ENCODE results near the gene CAGE1.

The CAGE1 gene

DNA sequence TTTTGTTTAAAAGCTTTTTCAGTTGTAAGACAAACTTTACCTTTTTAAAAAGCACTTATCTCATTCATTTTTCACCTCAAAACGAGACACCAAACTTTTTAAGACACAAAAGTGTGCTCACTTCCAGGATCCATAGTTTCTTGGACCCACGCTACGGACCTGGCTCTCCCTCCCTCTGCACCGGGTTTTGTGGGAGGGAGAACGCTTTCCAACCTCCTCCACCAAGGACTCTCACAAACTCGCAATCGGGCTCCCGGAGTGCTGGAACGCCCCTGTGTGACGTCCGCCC lies 436 bp downstream of the CAGE1 start:
- peak; percentile 83 to 85 for DNase-seq
- WGBS (ENCODE audit: extremely low coverage, insufficient coverage, insufficient read length) = no CpG with 5 or more reads among the region's 11 CpGs
- H4K91ac ChIP-seq (ENCODE audit: low read depth, low read length) = peak overlapping the region; percentile 89
- peak overlapping the region; percentile 51 for H3K18ac ChIP-seq (ENCODE audit: low read length)
- peak overlapping the region; percentile 84 for H3K4me3 ChIP-seq (ENCODE audit: low read depth, low read length)
- no peak overlapping the region for H3K23ac ChIP-seq (ENCODE audit: low read length)
- H2AK5ac ChIP-seq (ENCODE audit: low read length) = no peak overlapping the region
- peak overlapping the region; percentile 90 for H3K9ac ChIP-seq (ENCODE audit: low read length)
- H4K8ac ChIP-seq (ENCODE audit: low read depth, low read length) = peak overlapping the region; percentile 96
- H3K4me1 ChIP-seq (ENCODE audit: control insufficient read depth in 1 of 2, insufficient read depth in 2 of 2, low read length in 2 of 2) = peaks cover 2 to 4% of the 10 kb centered on the region in 2 experiments
- peak overlapping the region; percentile 44 for H2BK120ac ChIP-seq (ENCODE audit: insufficient read depth, low read length, poor library complexity)
- H3K4me2 ChIP-seq (ENCODE audit: low read length) = peak overlapping the region; percentile 88
- H3K79me2 ChIP-seq (ENCODE audit: control insufficient read depth, insufficient read depth, low read length, poor library complexity) = peaks cover 7% of the 10 kb centered on the region
- H3K27ac ChIP-seq (ENCODE audit: low read depth, low read length) = peak overlapping the region; percentile 84
- peaks cover 1 to 2% of the 10 kb centered on the region in 2 experiments for H3K36me3 ChIP-seq (ENCODE audit: control insufficient read depth in 1 of 2, insufficient read depth in 2 of 2, low read length in 2 of 2)
- H4K12ac ChIP-seq (ENCODE audit: low read depth, low read length) = peak overlapping the region; percentile 95
- H3K4ac ChIP-seq (ENCODE audit: low read depth, low read length) = peak overlapping the region; percentile 71
- no peaks in the 10 kb centered on the region for H3K27me3 ChIP-seq (ENCODE audit: insufficient read depth, low read length)
- peak overlapping the region; percentile 62 for H2BK5ac ChIP-seq (ENCODE audit: low read depth, low read length, poor library complexity)
- H2AFZ ChIP-seq (ENCODE audit: insufficient read depth, low read length, poor library complexity) = peak overlapping the region; percentile 94
- no peak overlapping the region for H2BK12ac ChIP-seq (ENCODE audit: low read length)
- no peaks in the 10 kb centered on the region for H3K9me3 ChIP-seq (ENCODE audit: insufficient read depth, low read depth, low read length)
- peak overlapping the region; percentile 87 for H3K14ac ChIP-seq (ENCODE audit: low read length)
- H3K79me1 ChIP-seq (ENCODE audit: low read length) = peaks cover 9% of the 10 kb centered on the region

DNA sequence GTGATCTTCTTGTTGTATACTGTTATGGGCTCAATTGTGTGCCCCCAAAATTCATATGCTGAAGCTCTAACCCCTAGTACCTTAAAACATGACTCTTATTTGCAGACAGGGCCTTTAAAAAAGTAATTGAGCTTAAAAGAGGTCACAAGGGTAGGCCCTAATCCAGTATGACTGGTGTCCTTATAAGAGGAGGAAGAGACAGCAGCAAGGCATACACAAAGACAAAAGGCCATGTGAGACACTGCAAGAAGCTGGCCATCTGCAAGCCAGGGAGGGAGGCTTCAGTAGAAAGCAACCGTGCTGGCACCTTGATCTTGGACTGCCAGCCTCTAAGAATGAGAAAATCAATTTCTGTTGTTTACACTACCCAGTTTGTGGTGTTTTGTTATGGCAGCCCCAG lies 8.4 kb downstream of the CAGE1 start:
- H3K9me3 ChIP-seq (ENCODE audit: insufficient read depth, low read depth, low read length) = no peaks in the 10 kb centered on the region
- no peaks in the 10 kb centered on the region for H3K36me3 ChIP-seq (ENCODE audit: control insufficient read depth in 1 of 2, insufficient read depth in 2 of 2, low read length in 2 of 2)
- no peak overlapping the region for H3K14ac ChIP-seq (ENCODE audit: low read length)
- WGBS (ENCODE audit: extremely low coverage, insufficient coverage, insufficient read length) = no CpG with 5 or more reads among the region's 1 CpG
- H3K4me1 ChIP-seq (ENCODE audit: control insufficient read depth in 1 of 2, insufficient read depth in 2 of 2, low read length in 2 of 2) = no peaks in the 10 kb centered on the region
- H3K9ac ChIP-seq (ENCODE audit: low read length) = no peak overlapping the region
- H3K23ac ChIP-seq (ENCODE audit: low read length) = no peak overlapping the region
- no peak overlapping the region for H2AK5ac ChIP-seq (ENCODE audit: low read length)
- no peaks in the 10 kb centered on the region for H3K79me1 ChIP-seq (ENCODE audit: low read length)
- no peak overlapping the region for H3K4me2 ChIP-seq (ENCODE audit: low read length)
- no peak overlapping the region for H3K4ac ChIP-seq (ENCODE audit: low read depth, low read length)
- no peak for DNase-seq
- H2AFZ ChIP-seq (ENCODE audit: insufficient read depth, low read length, poor library complexity) = no peak overlapping the region
- no peak overlapping the region for H4K12ac ChIP-seq (ENCODE audit: low read depth, low read length)
- H4K8ac ChIP-seq (ENCODE audit: low read depth, low read length) = no peak overlapping the region
- H3K18ac ChIP-seq (ENCODE audit: low read length) = no peak overlapping the region
- no peaks in the 10 kb centered on the region for H3K27me3 ChIP-seq (ENCODE audit: insufficient read depth, low read length)
- H3K4me3 ChIP-seq (ENCODE audit: low read depth, low read length) = no peak overlapping the region
- no peak overlapping the region for H4K91ac ChIP-seq (ENCODE audit: low read depth, low read length)
- H3K27ac ChIP-seq (ENCODE audit: low read depth, low read length) = no peak overlapping the region
- H2BK12ac ChIP-seq (ENCODE audit: low read length) = no peak overlapping the region
- H2BK5ac ChIP-seq (ENCODE audit: low read depth, low read length, poor library complexity) = no peak overlapping the region
- H2BK120ac ChIP-seq (ENCODE audit: insufficient read depth, low read length, poor library complexity) = no peak overlapping the region
- H3K79me2 ChIP-seq (ENCODE audit: control insufficient read depth, insufficient read depth, low read length, poor library complexity) = no peaks in the 10 kb centered on the region

DNA sequence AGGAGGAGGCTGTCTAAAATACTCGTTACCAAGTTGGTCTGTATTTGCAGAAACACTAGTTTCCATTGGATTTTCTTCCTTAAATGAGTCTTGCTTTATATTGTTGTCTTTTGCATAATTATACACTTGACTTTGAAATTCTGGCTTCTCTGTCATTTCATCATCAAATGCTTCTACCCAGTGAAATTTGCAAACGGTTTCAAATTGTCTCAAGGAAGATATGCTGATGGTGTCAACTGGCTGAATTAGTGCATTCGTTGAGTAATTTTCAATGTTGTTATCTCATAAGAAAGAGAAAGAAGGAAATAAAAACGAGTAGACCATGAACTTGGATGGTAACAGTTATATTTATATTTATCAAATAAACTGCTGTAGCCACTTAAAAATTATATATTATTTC lies 10.8 kb downstream of the CAGE1 start:
- peaks cover 0 to 2% of the 10 kb centered on the region in 2 experiments for H3K4me1 ChIP-seq (ENCODE audit: control insufficient read depth in 1 of 2, insufficient read depth in 2 of 2, low read length in 2 of 2)
- no peak overlapping the region for H3K23ac ChIP-seq (ENCODE audit: low read length)
- WGBS (ENCODE audit: extremely low coverage, insufficient coverage, insufficient read length) = no CpG with 5 or more reads among the region's 4 CpGs
- H3K4me2 ChIP-seq (ENCODE audit: low read length) = no peak overlapping the region
- H2BK12ac ChIP-seq (ENCODE audit: low read length) = no peak overlapping the region
- no peaks in the 10 kb centered on the region for H3K79me1 ChIP-seq (ENCODE audit: low read length)
- H3K27me3 ChIP-seq (ENCODE audit: insufficient read depth, low read length) = no peaks in the 10 kb centered on the region
- no peaks in the 10 kb centered on the region for H3K36me3 ChIP-seq (ENCODE audit: control insufficient read depth in 1 of 2, insufficient read depth in 2 of 2, low read length in 2 of 2)
- no peaks in the 10 kb centered on the region for H3K79me2 ChIP-seq (ENCODE audit: control insufficient read depth, insufficient read depth, low read length, poor library complexity)
- no peak overlapping the region for H4K8ac ChIP-seq (ENCODE audit: low read depth, low read length)
- no peak overlapping the region for H3K4ac ChIP-seq (ENCODE audit: low read depth, low read length)
- no peak overlapping the region for H3K27ac ChIP-seq (ENCODE audit: low read depth, low read length)
- H2BK5ac ChIP-seq (ENCODE audit: low read depth, low read length, poor library complexity) = no peak overlapping the region
- H3K14ac ChIP-seq (ENCODE audit: low read length) = no peak overlapping the region
- H3K4me3 ChIP-seq (ENCODE audit: low read depth, low read length) = no peak overlapping the region
- H4K12ac ChIP-seq (ENCODE audit: low read depth, low read length) = no peak overlapping the region
- no peak overlapping the region for H4K91ac ChIP-seq (ENCODE audit: low read depth, low read length)
- no peak for DNase-seq
- H3K9me3 ChIP-seq (ENCODE audit: insufficient read depth, low read depth, low read length) = no peaks in the 10 kb centered on the region
- no peak overlapping the region for H2BK120ac ChIP-seq (ENCODE audit: insufficient read depth, low read length, poor library complexity)
- H3K9ac ChIP-seq (ENCODE audit: low read length) = no peak overlapping the region
- no peak overlapping the region for H3K18ac ChIP-seq (ENCODE audit: low read length)
- H2AK5ac ChIP-seq (ENCODE audit: low read length) = no peak overlapping the region
- no peak overlapping the region for H2AFZ ChIP-seq (ENCODE audit: insufficient read depth, low read length, poor library complexity)

DNA sequence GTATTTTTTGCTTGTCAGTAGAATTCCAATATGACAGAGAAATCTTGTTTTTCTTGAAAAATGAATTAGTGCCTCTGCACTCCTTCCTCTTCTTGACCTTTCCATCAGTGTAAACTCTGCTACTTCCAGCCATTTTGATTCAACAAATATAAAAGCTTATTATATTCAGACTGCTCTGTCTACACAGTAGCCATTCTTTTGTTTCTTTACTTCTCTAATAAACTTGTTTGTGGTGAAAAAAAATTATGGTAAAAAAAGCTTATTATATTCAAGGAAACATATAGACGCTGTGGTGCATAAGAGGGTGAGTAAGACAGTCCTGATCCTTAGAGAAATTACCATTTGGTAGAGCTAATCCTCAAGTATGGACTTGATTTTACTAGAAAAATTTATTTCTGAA lies 11.6 kb downstream of the CAGE1 start:
- H3K36me3 ChIP-seq (ENCODE audit: control insufficient read depth in 1 of 2, insufficient read depth in 2 of 2, low read length in 2 of 2) = no peaks in the 10 kb centered on the region
- no peak overlapping the region for H3K14ac ChIP-seq (ENCODE audit: low read length)
- no peak overlapping the region for H3K23ac ChIP-seq (ENCODE audit: low read length)
- no peak overlapping the region for H2BK5ac ChIP-seq (ENCODE audit: low read depth, low read length, poor library complexity)
- no peak overlapping the region for H4K8ac ChIP-seq (ENCODE audit: low read depth, low read length)
- H3K79me2 ChIP-seq (ENCODE audit: control insufficient read depth, insufficient read depth, low read length, poor library complexity) = no peaks in the 10 kb centered on the region
- no peak overlapping the region for H3K4me2 ChIP-seq (ENCODE audit: low read length)
- no peak overlapping the region for H2AFZ ChIP-seq (ENCODE audit: insufficient read depth, low read length, poor library complexity)
- no peak overlapping the region for H3K18ac ChIP-seq (ENCODE audit: low read length)
- H3K27me3 ChIP-seq (ENCODE audit: insufficient read depth, low read length) = no peaks in the 10 kb centered on the region
- no peak overlapping the region for H2AK5ac ChIP-seq (ENCODE audit: low read length)
- no peaks in the 10 kb centered on the region for H3K9me3 ChIP-seq (ENCODE audit: insufficient read depth, low read depth, low read length)
- no peak overlapping the region for H2BK12ac ChIP-seq (ENCODE audit: low read length)
- H3K4ac ChIP-seq (ENCODE audit: low read depth, low read length) = no peak overlapping the region
- WGBS (ENCODE audit: extremely low coverage, insufficient coverage, insufficient read length) = no CpG with 5 or more reads among the region's 1 CpG
- no peak overlapping the region for H3K27ac ChIP-seq (ENCODE audit: low read depth, low read length)
- H4K12ac ChIP-seq (ENCODE audit: low read depth, low read length) = no peak overlapping the region
- H4K91ac ChIP-seq (ENCODE audit: low read depth, low read length) = no peak overlapping the region
- peaks cover 0 to 2% of the 10 kb centered on the region in 2 experiments for H3K4me1 ChIP-seq (ENCODE audit: control insufficient read depth in 1 of 2, insufficient read depth in 2 of 2, low read length in 2 of 2)
- no peak for DNase-seq
- H2BK120ac ChIP-seq (ENCODE audit: insufficient read depth, low read length, poor library complexity) = no peak overlapping the region
- no peak overlapping the region for H3K4me3 ChIP-seq (ENCODE audit: low read depth, low read length)
- H3K79me1 ChIP-seq (ENCODE audit: low read length) = no peaks in the 10 kb centered on the region
- no peak overlapping the region for H3K9ac ChIP-seq (ENCODE audit: low read length)
